ENCODE data around the gene G6PC1.

- TF ChIP-seq CTCF (conservative IDR thresholded peaks at IDR 0.05) = no peak
- no peak for TF ChIP-seq ZFX (IDR thresholded peaks at IDR 0.05)
Measured at GRCh38 chr17:42913981-42914617, 13.5 kb downstream of the G6PC1 start.

Measured in C4-2B (cell line).